Right lobe of liver (tissue), 6 donors: ENCODE results near the gene MORC2. TPM values are rescaled to one million over a fixed set of nuclear protein-coding genes. Genes with fewer than 3 reads are reported as not detected.
A peak's percentile ranks its signal among the peaks of the same experiment; 100 is the strongest.

ENCODE experiments used
- ATAC-seq, 4 donors: fragments of 200-7000 bp; cut with Tn5 transposase; one replicate each; pipeline ENCODE4 v1.9.1; 2020; ENCODE audit warnings: mild to moderate bottlenecking in 4 of 4, moderate library complexity in 4 of 4
- DNase-seq, 3 donors: peaks; one replicate each; pipeline ENCODE4 v3.0.0-alpha.2; 2020
- H3K27ac ChIP-seq, 3 donors: fragments of 200-600 bp; one replicate each; pipeline ENCODE4 v1.8.0; 2022
- H3K27me3 ChIP-seq, 2 donors: fragments of 200-600 bp; one replicate each; pipeline ENCODE4 v1.8.0; 2022
- H3K36me3 ChIP-seq, 4 donors: fragments of 200-600 bp; sonication (generic) in 1 of 4; one replicate each; pipeline versions ENCODE4 v1.5.1 to v1.8.0; 2017 to 2022; ENCODE audit warnings: control low read depth in 1 of 4
- H3K4me1 ChIP-seq, 4 donors: fragments of 200-600 bp; sonication (generic) in 1 of 4; one replicate each; pipeline versions ENCODE4 v1.5.1 to v1.8.0; 2017 to 2022; ENCODE audit warnings: control low read depth in 1 of 4
- H3K4me3 ChIP-seq, 3 donors: fragments of 200-600 bp; one replicate each; pipeline ENCODE4 v1.8.0; 2022
- H3K9me3 ChIP-seq, 4 donors: fragments of 200-600 bp; sonication (generic) in 1 of 4; one replicate each; pipeline versions ENCODE4 v1.5.1 to v1.8.0; 2017 to 2022; ENCODE audit warnings: control low read depth in 1 of 4
- CTCF ChIP-seq, 4 donors: fragments of 200-600 bp in 3 of 4; fragments of 450-650 bp in 1 of 4; IDR thresholded peaks; one replicate each; pipeline versions ENCODE4 v1.5.1 to v1.8.0; 2016 to 2022; ENCODE audit warnings: antibody characterized with exemption in 4 of 4, mild to moderate bottlenecking in 2 of 4
- POLR2A ChIP-seq: fragments of 450-650 bp; IDR thresholded peaks from one replicate; pipeline ENCODE4 v1.6.1; 2017; ENCODE audit warnings: antibody characterized with exemption, mild to moderate bottlenecking
- WGBS: methylation state at CpG from one replicate; pipeline ENCODE4 v1.1.6; 2018; ENCODE audit warnings: low coverage, low lambda C conversion rate; ENCODE audit not compliant: insufficient coverage; ENCODE audit errors: missing lambda C conversion rate; 5-methylcytosine and 5-hydroxymethylcytosine counted together
- intact Hi-C, 2 donors: fragments of 100-400 bp; cut with DNase I; formaldehyde crosslinking; loops; one replicate each; pipeline versions ENCODE4 v1.11.2 to v1.14.1; 2022
- total RNA-seq, 6 experiments: library from RNA; depleted of rRNA in 2 of 6; stranded (reverse); fragments of >200 nt in 2 of 6; fragmentation: NEBNext Ultra II Directional in 3 of 6; extraction: Animal tissue kit (Norgen Biotek cat#: 25700) in 3 of 6; gene quantifications; one replicate each; pipeline versions ENCODE4 v1.1.0 to v1.2.4, GENCODE V29; 2016 to 2023
- donor health status: DM: no; HTN: yes; CAD: no.
- donor health status: DM: no; HTN: no; CAD: no.
- donor health status: DM: no; HTN: no; CAD: no.
- donor health status: DM: no; HTN: yes; CAD: no.
- donor health status: DM: no; HTN: yes; CAD: no.

MORC2 gene
- total RNA-seq, 6 experiments from 2014 or later, result 7.0 to 15.6 (median 10.8) TPM

- intact Hi-C loops, result no loop called here
- Histone ChIP-seq H3K27me3 (no peaks in the 10 kb centered on the region), H3K36me3 (no peaks in the 10 kb centered on the region), H3K4me1 (peaks cover 0 to 6% (median 0%) of the 10 kb centered on the region in 4 donors), H3K4me3 (no peak overlapping the region), H3K9me3 (no peaks in the 10 kb centered on the region), H3K27ac (no peak overlapping the region)
- DNase-seq, result no peak
- WGBS, result 74% methylated on average over 10 of the region's 23 CpGs
- ATAC-seq, result no peak
- TF ChIP-seq CTCF (IDR thresholded peaks at IDR 0.05) (no peak), POLR2A (no peak)
Observed at GRCh38 chr22:30893434-30894370, 74.9 kb downstream of the MORC2 start.

GRCh38 chr22:30892731-30893221, 75.8 kb downstream of the MORC2 start:
- peak in 1 of 3 donors; percentile 28 for DNase-seq
- Histone ChIP-seq H3K27me3 (no peaks in the 10 kb centered on the region), H3K27ac (no peak overlapping the region), H3K4me3 (no peak overlapping the region), H3K4me1 (peaks cover 0 to 6% (median 0%) of the 10 kb centered on the region in 4 donors), H3K9me3 (no peaks in the 10 kb centered on the region), H3K36me3 (no peaks in the 10 kb centered on the region)
- WGBS, result no CpG with 5 or more reads among the region's 5 CpGs
- intact Hi-C loops, result no loop called here
- no peak for ATAC-seq
- TF ChIP-seq POLR2A (no peak), CTCF (IDR thresholded peaks at IDR 0.05) (no peak)

- DNase-seq, result peak in 1 of 3 donors; percentile 40
- no peak for ATAC-seq
- WGBS, result 57% methylated on average over 2 of the region's 8 CpGs
- Histone ChIP-seq H3K36me3 (no peaks in the 10 kb centered on the region), H3K4me3 (no peak overlapping the region), H3K27ac (no peak overlapping the region), H3K9me3 (no peaks in the 10 kb centered on the region), H3K27me3 (no peaks in the 10 kb centered on the region), H3K4me1 (peaks cover 0 to 6% (median 0%) of the 10 kb centered on the region in 4 donors)
- TF ChIP-seq CTCF (IDR thresholded peaks at IDR 0.05), result no peak
- no peak for TF ChIP-seq POLR2A
- intact Hi-C loops, result no loop called here
Observed at GRCh38 chr22:30892286-30892685, 76.3 kb downstream of the MORC2 start.

- ATAC-seq, result no peak
- no peak for DNase-seq
- H3K27me3 ChIP-seq, result no peaks in the 10 kb centered on the region
- no peaks in the 10 kb centered on the region for H3K36me3 ChIP-seq
- 83% methylated on average over 5 of the region's 6 CpGs for WGBS
- H3K4me1 ChIP-seq, result peaks cover 0 to 6% (median 0%) of the 10 kb centered on the region in 4 donors
- TF ChIP-seq CTCF (IDR thresholded peaks at IDR 0.05) (no peak), POLR2A (no peak)
- H3K4me3 ChIP-seq, result no peak overlapping the region
- no peaks in the 10 kb centered on the region for H3K9me3 ChIP-seq
- H3K27ac ChIP-seq, result no peak overlapping the region
- intact Hi-C loops, result no loop called here
Observed at GRCh38 chr22:30891781-30892180, 76.8 kb downstream of the MORC2 start.
